Raji (cell line): Measurements from ENCODE around the gene RNF121.

ENCODE experiments used
- POLR2A ChIP-seq: IDR thresholded peaks from 2 replicates; pipeline ENCODE4 v1.6.1; 2011; ENCODE audit warnings: low read depth, low read length, control low read depth; ENCODE audit not compliant: insufficient read depth

Gene RNF121

GRCh38 chr11:72038491-72038890 is 109.6 kb downstream of the RNF121 start:
- TF ChIP-seq POLR2A, result no peak

- TF ChIP-seq POLR2A, result peak; percentile 44; the same call in 1 of the 2 replicates
These were observed 110.4 kb downstream of the RNF121 start for GRCh38 chr11:72039031-72039855.

- no peak for TF ChIP-seq POLR2A
These were observed 111.1 kb downstream of the RNF121 start for GRCh38 chr11:72039856-72040401.

- peak; percentile 46 for TF ChIP-seq POLR2A
These were observed 111.9 kb downstream of the RNF121 start for GRCh38 chr11:72040491-72041363.

GRCh38 chr11:72041364-72042063 is 112.7 kb downstream of the RNF121 start:
- no peak for TF ChIP-seq POLR2A

- TF ChIP-seq POLR2A, result no peak
These were observed 113.4 kb downstream of the RNF121 start for GRCh38 chr11:72042064-72042745.

- TF ChIP-seq POLR2A, result no peak
These were observed 117.0 kb downstream of the RNF121 start for GRCh38 chr11:72045849-72046248.
